ENCODE measurements around the gene SAMD14. TPM values are rescaled to one million over a fixed set of nuclear protein-coding genes. Genes with fewer than 3 reads are reported as not detected.

Gene SAMD14
- total and polyA plus RNA-seq, 7 experiments from 2014 or later: 0.70 to 0.78 TPM; not detected in 5

- no peak overlapping the region for H3K27ac ChIP-seq (ENCODE audit: low read depth, low read length)
- H3K9me3 ChIP-seq (ENCODE audit: control insufficient read depth in 2 of 3, low read length in 3 of 3): no peaks in the 10 kb centered on the region
- CTCF ChIA-PET: interaction anchor here (0.6 to 1.9 kb wide), 5 partner anchors 20 to 41 kb away, joined by 3 to 5 read pairs (median 4); no protein-coding TSS in a partner anchor
- no peaks in the 10 kb centered on the region for H3K9me3 Mint-ChIP-seq
- no peak overlapping the region for H3K4me3 ChIP-seq (ENCODE audit: low read length)
- no peak for ATAC-seq
- peak overlapping the region in 2 of 9 donors; percentile 39 to 55 for H3K27ac Mint-ChIP-seq
- H3K36me3 Mint-ChIP-seq: peaks cover 0 to 55% (median 33%) of the 10 kb centered on the region in 5 donors
- H3K27me3 Mint-ChIP-seq: no peaks in the 10 kb centered on the region
- POLR2A ChIA-PET: interaction anchor here (0.8 to 1.1 kb wide), 2 partner anchors 17 to 25 kb away, joined by 3 read pairs; no protein-coding TSS in a partner anchor
- peaks cover 25 to 55% (median 34%) of the 10 kb centered on the region in 7 donors for H3K4me1 Mint-ChIP-seq
- no peak overlapping the region for H3K4me3 Mint-ChIP-seq
- intact Hi-C loops (cut with micrococcal nuclease): no loop called here
- no peaks in the 10 kb centered on the region for H3K27me3 ChIP-seq (ENCODE audit: control insufficient read depth in 2 of 2, insufficient read depth in 2 of 2, low read length in 2 of 2)
- no peak for DNase-seq
- H3K36me3 ChIP-seq (ENCODE audit: control insufficient read depth in 2 of 3, insufficient read depth in 3 of 3, low read length in 3 of 3): peaks cover 22 to 71% (median 25%) of the 10 kb centered on the region in 3 experiments
- H3K4me1 ChIP-seq (ENCODE audit: control insufficient read depth in 2 of 2, insufficient read depth in 2 of 2, low read length in 2 of 2): peaks cover 25 to 29% of the 10 kb centered on the region in 2 donors
Observed at GRCh38 chr17:50137042-50137441, 7.1 kb upstream of the SAMD14 start.

GRCh38 chr17:50136096-50136687, 6.2 kb upstream of the SAMD14 start:
- no peak for ATAC-seq
- intact Hi-C loops (cut with micrococcal nuclease): no loop called here
- H3K4me1 ChIP-seq (ENCODE audit: control insufficient read depth in 2 of 2, insufficient read depth in 2 of 2, low read length in 2 of 2): peaks cover 17 to 22% of the 10 kb centered on the region in 2 donors
- H3K27ac Mint-ChIP-seq: peak overlapping the region in 1 of 9 donors; percentile 34
- H3K36me3 Mint-ChIP-seq: peaks cover 0 to 49% (median 29%) of the 10 kb centered on the region in 5 donors
- no peaks in the 10 kb centered on the region for H3K9me3 ChIP-seq (ENCODE audit: control insufficient read depth in 2 of 3, low read length in 3 of 3)
- ChIA-PET POLR2A (no interaction called here), CTCF (interaction anchor here (1.0 to 1.9 kb wide), 3 partner anchors 21 to 41 kb away, joined by 3 to 5 read pairs (median 5); no protein-coding TSS in a partner anchor)
- no peak overlapping the region for H3K27ac ChIP-seq (ENCODE audit: low read depth, low read length)
- H3K27me3 ChIP-seq (ENCODE audit: control insufficient read depth in 2 of 2, insufficient read depth in 2 of 2, low read length in 2 of 2): no peaks in the 10 kb centered on the region
- peaks cover 22 to 67% (median 25%) of the 10 kb centered on the region in 3 experiments for H3K36me3 ChIP-seq (ENCODE audit: control insufficient read depth in 2 of 3, insufficient read depth in 3 of 3, low read length in 3 of 3)
- peaks cover 0 to 6% (median 5%) of the 10 kb centered on the region in 5 donors for H3K27me3 Mint-ChIP-seq
- H3K4me3 ChIP-seq (ENCODE audit: low read length): no peak overlapping the region
- H3K4me3 Mint-ChIP-seq: no peak overlapping the region
- H3K9me3 Mint-ChIP-seq: no peaks in the 10 kb centered on the region
- peaks cover 20 to 55% (median 33%) of the 10 kb centered on the region in 7 donors for H3K4me1 Mint-ChIP-seq
- no peak for DNase-seq

GRCh38 chr17:50135316-50136095, 5.5 kb upstream of the SAMD14 start:
- H3K36me3 Mint-ChIP-seq: peaks cover 0 to 44% (median 26%) of the 10 kb centered on the region in 5 donors

GRCh38 chr17:50134206-50135110, 4.5 kb upstream of the SAMD14 start:
- Mint-ChIP-seq H3K4me1 (peaks cover 11 to 46% (median 24%) of the 10 kb centered on the region in 7 donors), H3K27me3 (peaks cover 0 to 12% (median 8%) of the 10 kb centered on the region in 5 donors), H3K27ac (no peak overlapping the region), H3K4me3 (no peak overlapping the region), H3K36me3 (peaks cover 0 to 36% (median 18%) of the 10 kb centered on the region in 5 donors), H3K9me3 (peaks cover 0 to 4% (median 0%) of the 10 kb centered on the region in 11 donors)
- Histone ChIP-seq H3K4me1 (ENCODE audit: control insufficient read depth in 2 of 2, insufficient read depth in 2 of 2, low read length in 2 of 2) (peaks cover 4 to 16% of the 10 kb centered on the region in 2 donors), H3K9me3 (ENCODE audit: control insufficient read depth in 2 of 3, low read length in 3 of 3) (no peaks in the 10 kb centered on the region), H3K36me3 (ENCODE audit: control insufficient read depth in 2 of 3, insufficient read depth in 3 of 3, low read length in 3 of 3) (peaks cover 19 to 54% (median 20%) of the 10 kb centered on the region in 3 experiments), H3K27ac (ENCODE audit: low read depth, low read length) (no peak overlapping the region), H3K4me3 (ENCODE audit: low read length) (no peak overlapping the region), H3K27me3 (ENCODE audit: control insufficient read depth in 2 of 2, insufficient read depth in 2 of 2, low read length in 2 of 2) (no peaks in the 10 kb centered on the region)
- ChIA-PET CTCF (no interaction called here), POLR2A (no interaction called here)
- ATAC-seq (no peak), DNase-seq (no peak)
- intact Hi-C loops (cut with micrococcal nuclease): no loop called here

More at GRCh38 chr17:50135316-50136095, 5.5 kb upstream of the SAMD14 start:
- intact Hi-C loops (cut with micrococcal nuclease): no loop called here
- ChIA-PET POLR2A (no interaction called here), CTCF (interaction anchor here (1.9 kb wide), 1 partner anchor 42 kb away, joined by 5 read pairs; no protein-coding TSS in a partner anchor)
- peaks cover 20 to 55% (median 33%) of the 10 kb centered on the region in 7 donors for H3K4me1 Mint-ChIP-seq
- no peak overlapping the region for H3K4me3 Mint-ChIP-seq
- H3K9me3 ChIP-seq (ENCODE audit: control insufficient read depth in 2 of 3, low read length in 3 of 3): no peaks in the 10 kb centered on the region
- H3K27me3 ChIP-seq (ENCODE audit: control insufficient read depth in 2 of 2, insufficient read depth in 2 of 2, low read length in 2 of 2): no peaks in the 10 kb centered on the region
- peaks cover 14 to 22% of the 10 kb centered on the region in 2 donors for H3K4me1 ChIP-seq (ENCODE audit: control insufficient read depth in 2 of 2, insufficient read depth in 2 of 2, low read length in 2 of 2)
- peaks cover 22 to 60% (median 25%) of the 10 kb centered on the region in 3 experiments for H3K36me3 ChIP-seq (ENCODE audit: control insufficient read depth in 2 of 3, insufficient read depth in 3 of 3, low read length in 3 of 3)
- H3K27ac Mint-ChIP-seq: no peak overlapping the region
- DNase-seq (no peak), ATAC-seq (no peak)
- no peak overlapping the region for H3K27ac ChIP-seq (ENCODE audit: low read depth, low read length)
- no peak overlapping the region for H3K4me3 ChIP-seq (ENCODE audit: low read length)
- peaks cover 0 to 2% (median 0%) of the 10 kb centered on the region in 11 donors for H3K9me3 Mint-ChIP-seq
- H3K27me3 Mint-ChIP-seq: peaks cover 0 to 12% (median 6%) of the 10 kb centered on the region in 5 donors

GRCh38 chr17:50133769-50134099, 3.8 kb upstream of the SAMD14 start:
- Mint-ChIP-seq H3K4me1 (peaks cover 12 to 49% (median 25%) of the 10 kb centered on the region in 7 donors), H3K9me3 (peaks cover 0 to 4% (median 0%) of the 10 kb centered on the region in 11 donors), H3K27ac (no peak overlapping the region)

More at GRCh38 chr17:50133769-50134099, 3.8 kb upstream of the SAMD14 start:
- H3K9me3 ChIP-seq (ENCODE audit: control insufficient read depth in 2 of 3, low read length in 3 of 3): no peaks in the 10 kb centered on the region
- no peak overlapping the region for H3K4me3 ChIP-seq (ENCODE audit: low read length)
- ATAC-seq (no peak), DNase-seq (no peak)
- no peak overlapping the region for H3K4me3 Mint-ChIP-seq
- peaks cover 0 to 33% (median 18%) of the 10 kb centered on the region in 5 donors for H3K36me3 Mint-ChIP-seq
- intact Hi-C loops (cut with micrococcal nuclease): no loop called here
- peaks cover 4 to 12% of the 10 kb centered on the region in 2 donors for H3K4me1 ChIP-seq (ENCODE audit: control insufficient read depth in 2 of 2, insufficient read depth in 2 of 2, low read length in 2 of 2)
- H3K27me3 Mint-ChIP-seq: peaks cover 2 to 15% (median 10%) of the 10 kb centered on the region in 5 donors
- H3K27ac ChIP-seq (ENCODE audit: low read depth, low read length): no peak overlapping the region
- ChIA-PET CTCF (no interaction called here), POLR2A (no interaction called here)
- no peaks in the 10 kb centered on the region for H3K27me3 ChIP-seq (ENCODE audit: control insufficient read depth in 2 of 2, insufficient read depth in 2 of 2, low read length in 2 of 2)
- H3K36me3 ChIP-seq (ENCODE audit: control insufficient read depth in 2 of 3, insufficient read depth in 3 of 3, low read length in 3 of 3): peaks cover 12 to 47% (median 12%) of the 10 kb centered on the region in 3 experiments

All from naive thymus-derived CD4-positive, alpha-beta T cell (primary cell).